ENCODE data around the gene MPP3.
"Not testable (repeated sequence)": the region's sequence is repeated elsewhere in the genome, so short reads cannot be mapped to it uniquely, and the experiment has no call there.

Gene MPP3

DNA sequence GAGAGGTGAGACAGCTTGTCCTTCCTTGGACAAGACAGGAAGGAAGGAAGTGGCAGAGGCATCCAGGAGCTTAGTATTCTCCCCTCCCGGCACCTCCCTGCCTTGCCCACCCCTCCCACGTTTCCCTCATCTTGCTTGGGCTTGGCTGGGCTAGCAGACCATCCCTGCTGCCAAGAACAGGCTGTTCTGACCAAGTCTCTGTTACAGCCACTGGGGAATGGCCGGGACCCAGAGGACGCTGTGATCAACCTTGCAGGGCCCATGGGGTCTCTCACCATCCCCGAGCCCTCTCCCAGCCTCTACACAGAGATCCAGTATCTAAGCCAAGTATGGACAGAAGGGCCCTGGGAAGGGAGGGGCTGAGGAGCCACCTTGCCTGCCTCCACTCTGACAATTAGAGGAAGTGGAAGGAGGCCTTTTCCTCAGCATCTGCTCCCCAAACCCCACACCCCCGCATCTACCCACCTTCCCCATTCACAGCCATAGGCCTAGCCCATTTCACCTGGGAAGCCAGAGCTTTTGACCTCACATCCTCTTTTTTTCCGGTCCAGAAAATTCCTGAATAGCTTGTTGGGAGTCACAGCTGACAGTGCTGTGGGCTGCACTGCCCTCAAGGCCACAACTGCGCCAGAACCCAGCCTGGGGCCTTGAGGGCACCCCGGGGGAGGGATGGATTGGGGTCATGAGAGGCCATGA, 28.1 kb upstream of the MPP3 start:
- no peak for DNase-seq

- no peak for DNase-seq
Measured at GRCh38 chr17:43860077-43860725, 27.3 kb upstream of the MPP3 start.

DNA sequence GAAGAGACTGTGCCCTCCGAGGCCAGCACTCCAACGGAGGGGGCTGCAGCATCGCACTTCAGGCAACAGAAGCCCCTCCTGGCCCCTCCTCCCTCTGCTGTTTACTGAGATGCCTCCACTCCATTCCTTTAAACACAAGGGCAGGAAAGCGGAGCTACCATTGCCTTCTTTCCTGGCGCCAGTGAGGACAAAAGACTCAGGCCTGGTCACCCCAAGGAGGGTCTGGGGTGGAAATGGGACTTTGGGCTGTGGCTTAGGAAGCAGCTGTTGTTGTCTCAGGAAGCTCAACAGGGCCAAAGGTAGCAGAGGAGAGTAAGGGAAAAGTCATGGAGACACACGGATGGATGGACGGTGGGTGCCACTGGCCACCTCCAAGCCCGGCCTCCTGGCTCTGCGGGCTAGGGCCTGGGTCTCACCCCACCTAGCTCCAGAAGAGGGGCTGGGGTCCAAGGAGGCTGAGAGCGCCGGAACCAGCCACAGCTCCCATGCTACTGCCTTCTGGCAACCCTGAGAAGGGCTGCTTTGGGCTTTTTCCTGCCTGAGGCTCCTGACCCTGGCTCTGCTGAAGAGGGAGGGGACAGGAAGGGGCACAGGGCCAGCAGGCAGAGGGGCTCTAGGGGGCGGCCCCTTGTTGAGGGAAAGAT, 25.1 kb upstream of the MPP3 start:
- DNase-seq = no peak

DNA sequence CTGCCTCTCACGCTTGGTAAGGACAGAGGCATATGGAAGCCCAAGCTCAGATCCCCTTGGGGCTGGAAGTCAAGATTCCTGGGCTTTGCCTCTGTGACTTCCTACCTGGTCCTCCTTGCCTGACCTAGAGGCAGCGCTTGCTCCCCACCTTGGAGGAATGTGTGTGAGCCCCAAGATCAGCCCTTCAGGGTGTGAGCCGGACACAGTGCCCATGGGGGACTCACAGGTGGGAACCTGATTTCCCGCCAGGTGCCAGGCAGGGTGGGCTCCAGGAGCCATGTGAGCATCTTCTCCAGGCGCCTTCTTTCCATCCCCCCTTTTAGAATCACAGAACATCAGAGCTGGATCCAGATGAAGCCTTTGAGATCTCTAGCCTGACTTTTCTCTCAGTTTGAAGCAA, 24.2 kb upstream of the MPP3 start:
- DNase-seq = no peak

DNA sequence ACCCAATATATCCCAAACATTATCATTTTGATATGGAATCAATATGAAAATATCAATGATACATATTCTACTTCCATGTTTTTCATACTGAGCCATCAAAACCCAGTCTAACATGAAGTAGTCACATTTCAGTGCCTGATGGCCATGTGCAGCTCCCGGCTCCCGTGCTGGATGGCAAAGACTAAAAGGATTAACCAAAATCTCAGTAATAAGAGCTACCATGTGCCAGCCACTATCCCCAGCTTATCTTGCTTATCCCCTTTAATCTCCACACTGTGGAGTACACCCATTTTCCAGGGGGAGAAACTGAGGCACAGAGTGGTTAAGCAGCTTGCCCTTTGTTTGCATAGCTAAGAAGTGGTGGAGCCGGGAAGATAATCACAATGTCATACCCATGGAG, 23.2 kb upstream of the MPP3 start:
- DNase-seq = no peak

- no peak for DNase-seq
Measured at GRCh38 chr17:43855061-43855460, 22.1 kb upstream of the MPP3 start.

DNA sequence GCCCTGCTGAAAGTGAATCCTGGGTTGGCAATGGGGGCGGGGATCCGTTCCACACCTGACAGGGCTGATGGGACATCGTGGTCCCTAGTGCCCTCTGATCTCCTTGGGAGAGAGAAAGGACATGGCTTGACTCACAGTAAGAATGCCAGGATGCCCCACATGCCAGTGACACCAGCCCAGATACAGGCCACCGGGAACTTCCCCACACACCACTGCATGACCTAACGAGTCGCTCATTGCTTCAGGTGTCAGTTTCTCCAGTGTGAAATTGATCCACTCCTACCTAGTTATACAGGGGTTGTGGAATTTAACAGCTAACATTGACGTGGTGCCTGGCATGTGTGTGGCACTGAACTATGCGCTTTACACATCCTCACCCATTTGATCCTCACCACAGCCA, 21.6 kb upstream of the MPP3 start:
- no peak for DNase-seq

- DNase-seq = no peak
Measured at GRCh38 chr17:43853546-43853945, 20.6 kb upstream of the MPP3 start.

DNA sequence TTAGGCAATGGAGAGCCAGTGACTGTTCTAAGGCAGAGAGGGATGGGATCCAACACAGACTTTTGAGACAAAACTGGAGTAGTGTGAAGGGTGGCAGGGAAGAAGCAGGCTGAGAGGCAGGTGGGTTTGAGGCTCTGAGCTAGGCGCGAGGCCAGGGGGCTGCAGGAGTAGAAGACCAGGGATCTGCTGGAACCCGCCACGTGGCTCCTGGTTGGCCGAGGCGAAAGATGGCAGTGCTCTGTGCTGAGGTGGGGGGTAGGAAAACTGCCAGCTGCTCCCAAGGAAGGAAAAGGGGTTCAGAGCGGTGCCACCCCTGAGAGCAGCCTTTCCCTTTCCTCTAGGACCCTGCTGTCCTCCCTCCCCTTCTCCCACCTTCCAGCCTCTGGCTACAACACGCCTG, 19.6 kb upstream of the MPP3 start:
- DNase-seq = no peak

- no peak for DNase-seq
Measured at GRCh38 chr17:43849116-43849515, 16.2 kb upstream of the MPP3 start.

DNA sequence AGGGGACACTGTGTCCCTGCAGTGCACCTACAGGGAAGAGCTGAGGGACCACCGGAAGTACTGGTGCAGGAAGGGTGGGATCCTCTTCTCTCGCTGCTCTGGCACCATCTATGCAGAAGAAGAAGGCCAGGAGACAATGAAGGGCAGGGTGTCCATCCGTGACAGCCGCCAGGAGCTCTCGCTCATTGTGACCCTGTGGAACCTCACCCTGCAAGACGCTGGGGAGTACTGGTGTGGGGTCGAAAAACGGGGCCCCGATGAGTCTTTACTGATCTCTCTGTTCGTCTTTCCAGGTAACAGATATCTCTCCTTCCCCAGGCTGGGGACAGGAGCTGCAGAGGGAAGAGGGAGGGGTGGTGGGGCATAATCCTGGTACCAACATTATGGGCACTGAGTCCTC, 15.7 kb upstream of the MPP3 start:
- no peak for DNase-seq

DNA sequence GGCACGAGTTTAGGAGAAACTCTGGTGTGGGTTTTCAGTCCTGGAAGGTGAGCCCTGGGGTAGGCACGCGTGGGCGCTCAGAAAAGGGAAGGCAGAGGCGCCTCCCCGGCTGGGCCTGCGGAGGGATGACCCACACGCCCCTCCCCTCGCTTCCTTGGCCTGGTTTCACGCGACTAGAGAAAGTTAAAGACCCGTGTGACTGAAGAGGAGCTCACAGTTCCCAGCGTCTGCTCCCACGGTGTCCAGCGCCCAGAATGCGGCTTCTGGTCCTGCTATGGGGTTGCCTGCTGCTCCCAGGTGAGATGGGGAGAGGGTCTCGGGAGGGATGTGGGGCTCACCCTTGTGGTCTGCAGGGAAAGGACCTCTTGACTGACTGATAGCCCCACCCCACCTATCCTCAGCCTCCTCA, 14.0 kb upstream of the MPP3 start, which contains the start of gene CD300LG:
CD300LG (plus strand) TSS at position 214 of the 409 bp plus-strand sequence; CDS start at position 255, 41 bp downstream.
- no peak for DNase-seq

DNA sequence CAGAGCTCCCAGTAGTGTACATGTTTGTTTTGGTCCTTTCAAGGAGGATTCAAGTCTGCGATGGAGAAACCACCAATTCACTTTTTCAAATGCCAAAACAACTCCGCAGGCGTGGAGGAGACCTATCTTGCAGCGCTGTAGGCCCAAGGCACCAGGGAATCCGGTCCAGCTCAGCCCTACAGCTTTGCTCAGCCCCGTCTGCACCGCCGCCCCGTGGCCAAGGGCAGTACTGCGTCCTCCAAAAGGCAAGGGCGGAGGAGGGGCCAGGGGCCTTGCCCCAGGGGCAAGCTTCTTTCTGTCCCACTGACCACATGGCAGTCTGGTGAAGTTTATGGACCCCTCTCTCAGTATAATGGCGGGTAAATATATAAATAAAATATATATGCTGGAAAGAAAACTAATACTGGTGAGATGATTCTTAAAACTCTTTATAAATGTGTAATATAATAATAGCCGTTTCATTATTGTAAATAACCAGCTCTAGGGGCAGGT, 13.3 kb upstream of the MPP3 start:
- peak; percentile 87 to 88 for DNase-seq

GRCh38 chr17:43845766-43846165, 12.8 kb upstream of the MPP3 start:
- no peak for DNase-seq

DNA sequence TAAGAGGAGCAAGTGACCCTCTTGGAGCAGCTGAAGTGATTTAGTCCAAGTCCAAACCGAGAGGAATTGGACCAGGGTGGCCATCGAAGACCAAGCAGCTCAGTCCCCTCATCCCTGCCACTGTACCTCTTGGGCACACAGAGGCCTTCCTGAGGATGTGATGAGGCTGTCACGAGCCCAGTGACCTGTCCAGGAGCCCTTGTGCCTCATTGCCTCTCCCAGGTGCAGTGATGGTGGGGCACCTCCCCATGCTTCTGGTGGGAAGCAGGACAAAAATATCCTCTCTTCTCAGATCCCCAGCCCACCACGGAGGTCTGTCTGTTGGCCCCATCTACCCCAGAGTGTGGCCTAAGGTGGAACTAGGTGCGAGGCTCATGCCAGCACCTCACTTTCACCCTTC, 11.3 kb upstream of the MPP3 start:
- DNase-seq = no peak

- no peak for DNase-seq
Measured at GRCh38 chr17:43842975-43843325, 10.0 kb upstream of the MPP3 start.

GRCh38 chr17:43842091-43842974, 9.4 kb upstream of the MPP3 start:
- DNase-seq = not testable (repeated sequence)

- no peak for DNase-seq
Measured at GRCh38 chr17:43841282-43841681, 8.3 kb upstream of the MPP3 start.

GRCh38 chr17:43840814-43841213, 7.9 kb upstream of the MPP3 start:
- DNase-seq = no peak

DNA sequence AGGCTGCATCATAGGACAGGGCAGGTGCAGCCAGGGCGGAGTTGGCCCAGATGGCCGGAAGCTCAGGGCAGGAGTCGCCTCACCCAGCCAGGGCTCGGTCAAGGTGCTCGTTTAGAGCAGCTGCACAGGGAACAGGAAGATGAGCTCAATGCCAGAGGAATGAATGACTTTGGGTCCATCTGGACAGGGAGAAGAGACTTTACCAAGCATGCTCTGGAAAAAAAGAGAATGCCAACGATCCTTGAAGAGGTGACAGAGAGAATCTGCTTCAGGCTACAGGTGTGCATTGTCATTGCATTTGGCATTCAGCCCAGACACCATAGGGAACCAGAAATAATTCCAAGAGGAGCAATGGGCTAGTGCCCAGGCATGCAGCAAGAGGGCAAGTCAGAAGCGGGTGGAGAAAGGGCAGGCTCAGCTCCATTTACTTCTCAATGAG, 6.7 kb upstream of the MPP3 start:
- DNase-seq = no peak

DNA sequence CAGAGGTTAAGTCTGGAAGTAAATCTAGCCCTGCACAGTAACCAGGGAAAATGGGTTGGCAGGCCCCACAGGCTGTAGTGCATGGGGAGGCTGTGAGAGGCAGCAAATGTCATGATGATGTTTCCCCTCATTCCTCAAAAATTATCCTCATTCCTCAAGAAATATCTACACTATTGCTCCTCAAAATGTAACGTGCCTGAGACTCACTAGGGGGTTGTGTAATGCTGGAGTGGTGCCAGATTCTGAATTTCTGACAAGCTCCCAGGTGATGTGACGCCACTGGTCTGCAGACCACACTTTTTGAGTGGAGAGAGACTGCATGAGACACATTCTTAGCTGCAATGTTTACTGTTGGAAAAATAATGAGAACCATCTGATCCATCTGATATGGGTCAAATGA, 1.2 kb upstream of the MPP3 start:
- DNase-seq = no peak

DNA sequence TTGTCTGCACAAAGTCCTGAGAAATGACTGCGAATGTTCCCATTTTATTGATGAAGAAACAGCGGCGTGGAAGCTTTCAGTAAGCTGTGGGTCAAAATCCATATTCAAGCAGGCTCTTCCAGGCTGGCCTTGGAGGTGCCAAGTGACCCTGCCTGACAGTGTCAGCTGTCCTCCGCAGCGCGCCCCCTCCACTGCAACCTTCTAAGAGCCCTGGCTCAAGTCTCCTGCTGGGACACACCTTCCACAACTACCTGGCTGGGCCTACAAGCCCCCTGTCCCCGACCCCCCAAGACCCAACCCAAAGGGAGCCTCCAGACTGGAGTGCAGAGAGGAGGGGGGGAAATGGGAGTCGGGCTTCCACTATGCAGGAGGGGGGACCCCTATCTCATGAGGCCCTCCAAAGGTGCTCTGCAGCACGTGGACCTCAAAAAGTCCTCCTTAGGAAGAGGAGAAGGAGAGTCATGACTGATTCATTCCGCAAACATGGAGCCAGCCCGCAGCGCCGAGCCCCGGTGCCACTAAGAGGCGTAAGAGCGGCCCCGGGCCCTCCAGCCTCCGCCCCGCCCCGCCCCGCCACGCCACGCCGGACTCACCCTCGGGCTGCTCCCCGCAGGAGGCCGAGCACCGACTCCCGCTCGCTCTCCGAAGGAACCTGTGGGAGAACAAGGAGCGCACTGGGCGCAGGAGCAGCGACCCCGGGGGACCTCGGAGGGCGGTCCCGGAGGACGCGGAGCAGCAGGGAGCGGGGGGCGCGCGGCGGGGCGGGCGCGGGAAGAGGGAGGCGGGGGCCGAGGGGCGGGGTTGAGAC, 574 bp downstream of the MPP3 start:
- DNase-seq = peak; percentile 28 to 35
